GM19324 (cell line): Measurements from ENCODE around the gene MINDY3.
"Not testable (repeated sequence)": the region's sequence is repeated elsewhere in the genome, so short reads cannot be mapped to it uniquely, and the experiment has no call there.

Source experiments
- ATAC-seq: cut with Tn5 transposase; IDR thresholded peaks from one replicate; pipeline ENCODE4 v1.9.1; 2021; ENCODE audit warnings: mild to moderate bottlenecking, moderate library complexity; ENCODE audit not compliant: unreplicated experiment, low FRiP score

MINDY3 gene

DNA sequence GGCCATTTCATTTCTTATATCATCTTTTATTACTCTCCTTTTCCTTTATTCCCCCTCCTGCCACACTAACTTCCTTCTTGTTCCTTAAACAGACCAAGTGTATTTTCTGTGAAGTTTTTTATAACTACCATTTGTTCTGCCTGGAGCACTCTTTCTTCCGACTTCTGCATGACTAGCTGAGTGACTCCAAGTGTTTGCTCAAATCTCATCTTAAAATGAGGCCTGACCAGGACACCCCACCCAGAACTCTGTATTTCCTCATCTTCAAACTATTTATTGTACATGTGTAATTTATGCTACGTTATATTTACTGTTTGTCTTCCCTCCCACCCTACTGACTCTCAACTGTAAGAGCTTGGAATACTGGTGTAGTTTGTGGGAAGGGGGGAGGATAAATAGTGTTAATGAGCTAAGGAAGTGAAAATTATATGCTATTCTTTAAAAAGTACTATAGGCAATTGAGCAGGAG lies 3.2 kb downstream of the MINDY3 start:
- no peak for ATAC-seq

DNA sequence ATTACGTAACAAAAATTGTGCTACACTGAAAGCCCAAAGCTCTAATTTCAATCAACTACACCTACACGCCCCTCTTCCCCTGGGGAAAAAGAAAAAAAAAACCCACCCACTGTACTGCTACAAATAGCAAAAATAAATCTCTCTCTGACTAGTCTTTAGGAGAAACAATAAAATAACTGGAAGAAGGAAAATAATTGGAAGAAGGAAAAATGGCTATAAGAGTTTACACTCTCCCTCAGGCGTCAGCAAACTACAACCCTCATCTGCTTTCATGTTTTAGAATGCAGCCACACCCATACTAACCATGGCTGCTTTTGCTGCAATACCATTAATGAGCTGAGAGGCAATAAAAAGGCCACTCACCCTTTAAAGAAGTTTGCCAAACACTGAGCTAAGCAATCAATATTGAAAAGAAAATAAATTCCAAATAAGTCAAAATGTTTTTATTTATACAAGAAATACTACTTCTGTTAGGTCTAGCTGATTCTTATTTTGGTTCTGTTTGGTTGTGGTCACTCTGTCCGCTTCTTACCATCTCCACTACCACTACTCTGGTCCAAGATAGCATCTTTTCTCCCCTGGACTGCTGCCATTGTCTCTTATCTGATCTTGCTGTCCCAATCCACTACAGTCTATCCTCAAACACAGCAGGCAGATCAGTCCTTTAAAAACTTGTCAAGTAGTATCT lies 3.8 kb downstream of the MINDY3 start:
- no peak for ATAC-seq

GRCh38 chr10:15853800-15854199 lies 6.5 kb downstream of the MINDY3 start:
- ATAC-seq = no peak

GRCh38 chr10:15852111-15852557 lies 8.2 kb downstream of the MINDY3 start:
- ATAC-seq = no peak

DNA sequence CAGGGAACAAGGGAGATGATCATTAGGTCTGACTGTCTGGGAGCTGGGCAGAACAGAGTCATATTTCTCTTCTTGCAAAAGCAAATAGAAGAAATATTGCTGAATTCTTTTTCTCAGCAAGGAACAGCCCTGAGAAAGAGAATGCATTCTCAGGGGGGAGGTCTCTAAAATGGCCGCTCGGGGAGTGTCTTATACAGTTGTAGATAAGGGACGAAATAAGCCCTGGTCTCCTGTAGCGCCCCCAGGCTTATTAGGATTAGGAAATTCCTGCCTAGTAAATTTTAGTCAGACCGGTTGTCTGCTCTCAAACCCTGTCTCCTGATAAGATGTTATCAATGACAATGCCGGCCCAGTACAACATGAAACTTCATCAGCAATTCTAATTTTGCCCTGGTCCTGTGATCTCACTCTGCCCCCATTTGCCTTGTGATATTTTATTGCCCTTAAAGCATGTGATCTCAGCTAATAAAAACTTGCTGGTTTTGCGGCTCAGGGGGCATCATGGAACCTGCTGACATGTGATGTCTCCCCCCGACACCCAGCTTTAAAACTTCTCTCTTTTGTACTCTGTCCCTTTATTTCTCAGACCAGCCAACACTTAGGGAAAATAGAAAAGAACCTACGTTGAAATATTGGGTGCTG lies 9.8 kb downstream of the MINDY3 start:
- ATAC-seq = not testable (repeated sequence)

GRCh38 chr10:15849316-15849715 lies 11.0 kb downstream of the MINDY3 start:
- no peak for ATAC-seq

- no peak for ATAC-seq
Observed at GRCh38 chr10:15847481-15847880, 12.8 kb downstream of the MINDY3 start.

GRCh38 chr10:15844517-15844916 lies 15.8 kb downstream of the MINDY3 start:
- no peak for ATAC-seq

GRCh38 chr10:15843695-15844094 lies 16.6 kb downstream of the MINDY3 start:
- no peak for ATAC-seq

GRCh38 chr10:15842556-15843169 lies 17.6 kb downstream of the MINDY3 start:
- ATAC-seq = no peak

DNA sequence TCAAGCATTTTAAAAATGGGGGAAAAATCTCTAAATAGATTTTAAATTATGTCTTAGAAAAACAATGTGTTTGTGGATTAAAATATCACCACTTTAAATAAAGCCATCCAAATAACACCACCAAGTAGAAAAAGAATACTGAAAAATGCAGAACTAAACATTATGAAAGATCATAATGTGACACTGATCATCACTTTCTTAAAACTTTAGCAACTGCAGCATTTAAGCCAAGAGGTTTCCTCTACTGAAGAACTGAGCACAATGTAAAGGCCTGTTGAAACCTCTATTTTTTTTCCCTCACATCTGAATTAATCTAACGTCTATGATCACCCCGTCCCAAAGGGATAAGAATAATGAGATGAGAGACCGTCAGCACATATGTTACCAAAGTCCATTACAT lies 18.6 kb downstream of the MINDY3 start:
- ATAC-seq = no peak

DNA sequence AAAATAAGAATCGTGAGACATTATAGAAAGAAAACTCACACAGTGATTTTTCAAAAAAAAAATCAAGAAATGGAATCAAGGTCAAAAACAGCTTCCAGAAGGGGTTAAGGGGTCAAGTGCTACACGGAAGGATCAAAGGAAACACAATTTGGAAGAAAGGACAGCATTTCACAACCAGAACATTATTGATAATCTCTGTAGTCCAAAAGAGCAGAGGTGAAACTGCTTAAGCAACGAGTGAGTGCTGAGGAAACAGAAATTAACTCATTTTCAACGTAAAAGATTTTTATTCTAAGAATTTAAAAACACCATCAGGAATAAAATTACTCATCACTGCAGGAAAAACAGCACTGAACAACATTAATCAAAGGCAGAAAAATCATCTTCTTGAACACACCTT lies 23.5 kb downstream of the MINDY3 start:
- ATAC-seq = no peak

GRCh38 chr10:15829495-15829894 lies 30.8 kb downstream of the MINDY3 start:
- no peak for ATAC-seq

- no peak for ATAC-seq
Observed at GRCh38 chr10:15824498-15824897, 35.8 kb downstream of the MINDY3 start.

DNA sequence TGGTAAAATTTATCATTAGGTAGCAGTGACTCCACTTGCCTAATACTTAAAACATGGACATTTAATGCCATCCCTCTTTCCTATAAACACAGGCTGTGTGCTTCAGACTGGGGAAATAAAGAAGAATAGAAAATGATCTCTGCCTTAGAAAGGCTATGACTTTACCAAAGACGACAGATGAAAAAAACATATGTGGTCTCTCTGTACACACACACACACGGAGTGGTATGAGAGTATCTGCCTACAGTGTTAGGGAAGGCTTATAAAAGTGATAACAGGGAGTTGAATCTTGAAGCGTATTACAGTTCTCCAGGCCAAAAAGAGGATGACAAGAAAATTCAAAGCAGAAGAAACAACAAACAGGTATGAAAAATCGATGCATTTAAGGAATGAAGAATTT lies 38.2 kb downstream of the MINDY3 start:
- ATAC-seq = no peak

- no peak for ATAC-seq
Observed at GRCh38 chr10:15821046-15821683, 39.1 kb downstream of the MINDY3 start.

GRCh38 chr10:15817409-15818046 lies 42.8 kb downstream of the MINDY3 start:
- no peak for ATAC-seq

DNA sequence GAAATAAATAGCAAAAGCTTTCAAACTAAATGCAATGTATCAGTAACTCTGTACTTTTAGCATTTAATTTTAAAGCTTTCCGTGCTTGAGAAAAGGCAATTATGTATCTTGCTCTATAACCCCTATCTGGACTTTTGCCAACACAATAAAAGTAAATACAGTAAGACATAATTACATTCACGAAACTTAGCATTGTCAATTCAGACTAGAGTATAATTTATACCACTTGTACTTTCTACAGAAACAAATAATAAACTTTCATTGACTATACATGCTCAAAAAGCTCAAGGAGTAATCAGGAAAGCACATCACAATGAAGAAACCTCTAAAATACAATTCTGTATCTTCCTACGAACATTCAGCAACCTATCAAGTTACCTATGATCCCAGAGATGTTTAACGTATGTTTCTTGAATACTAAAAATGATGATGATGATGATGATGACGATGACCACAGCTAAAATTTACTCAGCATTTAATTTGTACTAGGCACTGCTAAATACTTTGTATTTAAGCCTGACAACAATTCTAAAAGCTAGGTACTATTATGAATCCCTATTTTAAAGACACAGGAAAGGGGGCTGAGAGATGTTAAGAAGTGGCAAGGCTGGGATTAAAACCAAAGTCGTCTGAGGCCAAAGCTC lies 44.9 kb downstream of the MINDY3 start:
- ATAC-seq = no peak

DNA sequence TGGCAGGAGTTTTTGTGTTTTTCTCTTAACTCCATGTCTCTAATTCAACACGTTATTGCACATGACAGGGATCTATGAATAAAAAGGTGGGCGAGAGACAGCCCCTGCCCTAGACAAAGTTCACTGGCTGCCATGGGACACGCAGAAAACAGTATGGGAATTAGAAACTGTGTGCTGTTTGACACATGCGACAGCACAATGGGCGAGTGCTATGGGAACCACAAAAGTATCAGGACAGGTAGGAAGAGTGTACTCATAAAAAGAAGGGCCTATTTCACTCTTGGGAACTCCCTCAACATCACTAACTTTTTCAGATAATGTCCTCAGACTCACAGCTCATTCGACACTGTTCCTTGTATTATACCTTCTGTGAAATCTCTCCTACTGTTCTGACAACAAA lies 45.7 kb downstream of the MINDY3 start:
- ATAC-seq = no peak

DNA sequence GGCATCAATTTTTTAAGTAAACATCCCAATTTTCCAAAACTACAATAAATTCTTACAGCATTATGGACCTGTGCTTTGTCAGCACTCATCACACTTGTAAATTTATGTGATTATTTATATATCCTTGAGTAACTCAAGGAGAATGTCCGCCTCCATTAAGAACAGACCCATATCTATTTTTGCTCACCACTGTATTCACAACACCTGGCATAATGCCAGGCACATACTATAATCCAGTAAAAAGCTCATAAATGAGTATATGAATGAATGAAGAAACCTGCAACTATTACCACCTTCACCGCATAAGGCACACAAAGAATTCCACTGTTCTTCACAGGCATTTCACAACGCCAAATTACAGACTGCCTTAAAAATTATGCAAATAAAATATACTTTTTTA lies 46.9 kb downstream of the MINDY3 start:
- no peak for ATAC-seq
